ENCODE measurements around the gene SUZ12.
A peak's percentile ranks its signal among the peaks of the same experiment; 100 is the strongest.
"Not testable (repeated sequence)": the region's sequence is repeated elsewhere in the genome, so short reads cannot be mapped to it uniquely, and the experiment has no call there.

DNA sequence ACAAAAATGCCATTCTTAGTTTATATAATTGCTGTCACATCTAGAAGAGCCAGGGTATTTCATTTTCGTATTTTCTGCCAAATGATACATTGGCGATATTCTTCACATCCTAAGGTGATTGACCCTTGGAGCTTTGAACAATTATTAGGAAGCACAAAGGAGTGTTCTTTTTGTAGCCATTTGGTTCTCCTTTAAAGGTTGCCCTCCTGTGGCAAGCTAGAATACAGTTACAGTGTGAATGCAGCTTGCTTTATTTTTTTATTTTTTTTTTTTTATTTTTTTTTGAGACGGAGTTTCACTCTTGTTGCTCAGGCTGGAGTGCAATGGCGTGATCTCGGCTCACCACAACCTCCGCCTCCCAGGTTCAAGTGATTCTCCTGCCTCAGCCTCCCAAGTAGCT is 24.1 kb upstream of the SUZ12 start:
- TF ChIP-seq, protein P1, sequence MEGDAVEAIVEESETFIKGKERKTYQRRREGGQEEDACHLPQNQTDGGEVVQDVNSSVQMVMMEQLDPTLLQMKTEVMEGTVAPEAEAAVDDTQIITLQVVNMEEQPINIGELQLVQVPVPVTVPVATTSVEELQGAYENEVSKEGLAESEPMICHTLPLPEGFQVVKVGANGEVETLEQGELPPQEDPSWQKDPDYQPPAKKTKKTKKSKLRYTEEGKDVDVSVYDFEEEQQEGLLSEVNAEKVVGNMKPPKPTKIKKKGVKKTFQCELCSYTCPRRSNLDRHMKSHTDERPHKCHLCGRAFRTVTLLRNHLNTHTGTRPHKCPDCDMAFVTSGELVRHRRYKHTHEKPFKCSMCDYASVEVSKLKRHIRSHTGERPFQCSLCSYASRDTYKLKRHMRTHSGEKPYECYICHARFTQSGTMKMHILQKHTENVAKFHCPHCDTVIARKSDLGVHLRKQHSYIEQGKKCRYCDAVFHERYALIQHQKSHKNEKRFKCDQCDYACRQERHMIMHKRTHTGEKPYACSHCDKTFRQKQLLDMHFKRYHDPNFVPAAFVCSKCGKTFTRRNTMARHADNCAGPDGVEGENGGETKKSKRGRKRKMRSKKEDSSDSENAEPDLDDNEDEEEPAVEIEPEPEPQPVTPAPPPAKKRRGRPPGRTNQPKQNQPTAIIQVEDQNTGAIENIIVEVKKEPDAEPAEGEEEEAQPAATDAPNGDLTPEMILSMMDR (IDR thresholded peaks at IDR 0.05; ENCODE audit: poor library complexity): peak; percentile 31
- TF ChIP-seq EZH2 (IDR thresholded peaks at IDR 0.05; ENCODE audit: borderline replicate concordance): not testable (repeated sequence)

Measured in hepatocyte (in vitro differentiated cells).